Endothelial cell of umbilical vein (primary cell): ENCODE data around the gene SF3B1.

Experiments used
- EZH2 ChIP-seq: IDR thresholded peaks from 2 replicates; pipeline ENCODE4 v1.6.1; 2012; ENCODE audit warnings: borderline replicate concordance, low read depth, mild to moderate bottlenecking, moderate library complexity, low read length, inconsistent platforms; ENCODE audit not compliant: severe bottlenecking
- FOS ChIP-seq: IDR thresholded peaks from 2 replicates; pipeline ENCODE4 v1.6.1; 2011; ENCODE audit warnings: mild to moderate bottlenecking, low read length, moderate library complexity, borderline replicate concordance; ENCODE audit not compliant: insufficient read depth
- GATA2 ChIP-seq: IDR thresholded peaks from 2 replicates; pipeline ENCODE4 v1.7.0; 2011; ENCODE audit warnings: low read depth, mild to moderate bottlenecking, moderate library complexity, mixed read lengths, low read length; ENCODE audit not compliant: insufficient read length, insufficient read depth
- POLR2A ChIP-seq: IDR thresholded peaks from 2 replicates; pipeline ENCODE4 v1.6.1; 2012; ENCODE audit warnings: low read depth, mild to moderate bottlenecking, control low read depth, low read length
- POLR2AphosphoS5 ChIP-seq: IDR thresholded peaks from 2 replicates; pipeline ENCODE4 v1.6.1; 2012; ENCODE audit warnings: low read depth, mild to moderate bottlenecking, control low read depth, low read length, moderate library complexity; ENCODE audit not compliant: insufficient read depth
- TF ChIP-seq, protein P1 (sequence below): IDR thresholded peaks from 2 replicates; pipeline ENCODE4 v1.6.1; 2011; ENCODE audit not compliant: insufficient read depth, insufficient read length
- TF ChIP-seq, protein P2 (sequence below), 2 donors: IDR thresholded peaks; 1 replicate in 1 of 2; 2 replicates in 1 of 2; pipeline ENCODE4 v1.5.1; 2011; ENCODE audit warnings: low read length in 2 of 2, mild to moderate bottlenecking in 2 of 2, moderate library complexity in 2 of 2, control low read depth in 1 of 2, inconsistent platforms in 1 of 2, low read depth in 1 of 2; ENCODE audit not compliant: insufficient read depth in 1 of 2; ENCODE audit errors: extremely low read depth in 1 of 2

DNA sequence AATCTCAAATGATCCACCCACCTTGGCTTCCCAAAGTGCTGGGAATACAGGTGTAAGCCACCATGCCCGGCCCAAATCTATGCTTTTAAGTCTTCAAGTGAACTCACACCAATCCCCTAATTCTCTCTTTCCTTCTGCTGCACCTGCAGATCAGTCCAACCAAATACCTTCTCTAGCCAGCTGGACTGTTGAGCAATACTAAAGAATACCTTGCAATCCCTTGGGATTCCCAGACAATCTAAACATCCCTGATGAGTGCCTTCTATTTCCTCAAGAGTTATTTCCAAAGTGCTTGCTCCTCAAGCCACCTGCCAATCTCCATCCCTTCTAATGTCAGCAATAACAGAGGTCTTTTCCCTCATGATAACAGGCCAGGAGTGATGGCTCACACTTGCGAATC is 48.6 kb downstream of the SF3B1 start:
- TF ChIP-seq, protein P1, sequence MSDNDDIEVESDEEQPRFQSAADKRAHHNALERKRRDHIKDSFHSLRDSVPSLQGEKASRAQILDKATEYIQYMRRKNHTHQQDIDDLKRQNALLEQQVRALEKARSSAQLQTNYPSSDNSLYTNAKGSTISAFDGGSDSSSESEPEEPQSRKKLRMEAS: no peak
- TF ChIP-seq, protein P2, sequence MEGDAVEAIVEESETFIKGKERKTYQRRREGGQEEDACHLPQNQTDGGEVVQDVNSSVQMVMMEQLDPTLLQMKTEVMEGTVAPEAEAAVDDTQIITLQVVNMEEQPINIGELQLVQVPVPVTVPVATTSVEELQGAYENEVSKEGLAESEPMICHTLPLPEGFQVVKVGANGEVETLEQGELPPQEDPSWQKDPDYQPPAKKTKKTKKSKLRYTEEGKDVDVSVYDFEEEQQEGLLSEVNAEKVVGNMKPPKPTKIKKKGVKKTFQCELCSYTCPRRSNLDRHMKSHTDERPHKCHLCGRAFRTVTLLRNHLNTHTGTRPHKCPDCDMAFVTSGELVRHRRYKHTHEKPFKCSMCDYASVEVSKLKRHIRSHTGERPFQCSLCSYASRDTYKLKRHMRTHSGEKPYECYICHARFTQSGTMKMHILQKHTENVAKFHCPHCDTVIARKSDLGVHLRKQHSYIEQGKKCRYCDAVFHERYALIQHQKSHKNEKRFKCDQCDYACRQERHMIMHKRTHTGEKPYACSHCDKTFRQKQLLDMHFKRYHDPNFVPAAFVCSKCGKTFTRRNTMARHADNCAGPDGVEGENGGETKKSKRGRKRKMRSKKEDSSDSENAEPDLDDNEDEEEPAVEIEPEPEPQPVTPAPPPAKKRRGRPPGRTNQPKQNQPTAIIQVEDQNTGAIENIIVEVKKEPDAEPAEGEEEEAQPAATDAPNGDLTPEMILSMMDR (IDR thresholded peaks at IDR 0.05; ENCODE audit: extremely low read depth in 1 of 2, insufficient read depth in 1 of 2, low read depth in 1 of 2, low read length in 2 of 2): no peak
- no peak for TF ChIP-seq POLR2A
- no peak for TF ChIP-seq POLR2AphosphoS5
- TF ChIP-seq EZH2: no peak
- TF ChIP-seq GATA2: no peak
- no peak for TF ChIP-seq FOS
